G401 (cell line): ENCODE results near the gene TOB1. TPM values are rescaled to one million over a fixed set of nuclear protein-coding genes. Genes with fewer than 3 reads are reported as not detected.
"Not testable (repeated sequence)": the region's sequence is repeated elsewhere in the genome, so short reads cannot be mapped to it uniquely, and the experiment has no call there.

Source experiments
- DNase-seq: peaks from one replicate; pipeline ENCODE4 v3.0.0-alpha.2; 2015; ENCODE audit warnings: low spot score
- in situ Hi-C: cut with HindIII; loops from 2 replicates; pipeline ENCODE4 v1.10.0; 2016; ENCODE audit warnings: low sequenced_read_pairs, mixed read lengths
- total RNA-seq: library from RNA; depleted of rRNA; stranded (reverse); fragments of >200 nt; shearing (Covaris generic); gene quantifications from 2 replicates; pipeline ENCODE4 v1.2.3, GENCODE V29; 2014

Gene TOB1
- total RNA-seq, 1 experiment from 2014 or later, result 26.4 TPM

- DNase-seq, result no peak
- in situ Hi-C loops, result loop anchor here (5.0 kb wide), 1 partner anchor 48 kb away; no protein-coding TSS in a partner anchor
Measured at GRCh38 chr17:50899559-50900319, 33.6 kb upstream of the TOB1 start.

DNA sequence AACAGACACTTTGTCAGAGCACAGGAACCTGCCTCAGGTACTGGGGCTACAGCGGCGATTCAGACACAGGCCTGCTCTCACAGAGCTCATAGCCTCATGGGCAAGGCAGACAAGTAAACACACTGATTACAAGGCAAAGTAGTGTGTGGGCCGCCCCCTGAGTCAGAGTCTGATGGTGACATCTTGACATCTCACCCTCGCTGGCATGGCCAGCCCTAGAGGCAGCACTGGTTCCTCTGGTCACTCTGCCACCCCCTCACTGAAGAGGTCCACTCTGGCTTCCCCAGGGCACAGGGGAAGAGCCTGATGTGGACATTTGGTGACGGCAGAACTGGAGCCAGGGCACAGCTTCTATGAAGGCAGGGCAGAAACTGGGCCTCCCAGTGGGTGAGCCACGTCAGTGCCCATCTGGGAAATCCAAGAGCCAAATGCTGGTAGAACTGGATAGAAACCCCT lies 32.9 kb upstream of the TOB1 start:
- no peak for DNase-seq

GRCh38 chr17:50898369-50899004 lies 32.3 kb upstream of the TOB1 start:
- DNase-seq, result no peak
- in situ Hi-C loops, result no loop called here

More for the DNA sequence above, 32.9 kb upstream of the TOB1 start:
- in situ Hi-C loops, result no loop called here

DNA sequence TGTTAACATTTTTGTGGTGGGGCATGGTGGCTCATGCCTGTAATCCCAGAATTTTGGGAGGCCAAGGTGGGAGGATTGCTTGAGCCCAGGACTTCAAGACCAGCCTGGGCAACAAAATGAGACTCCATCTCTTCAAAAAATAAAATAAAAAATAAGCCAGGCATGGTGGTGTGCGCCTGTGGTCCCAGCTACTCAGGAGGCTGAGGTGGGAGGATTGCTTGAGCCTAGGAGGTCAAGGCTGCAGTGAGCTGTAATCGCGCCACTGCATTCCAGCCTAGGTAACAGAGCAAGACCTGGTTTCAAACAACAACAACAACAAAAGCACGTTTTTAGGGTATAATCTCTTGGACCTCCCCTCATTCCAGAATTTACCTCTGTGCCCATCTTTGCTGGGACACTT lies 28.4 kb upstream of the TOB1 start:
- in situ Hi-C loops, DNase-seq: not testable (repeated sequence)

DNA sequence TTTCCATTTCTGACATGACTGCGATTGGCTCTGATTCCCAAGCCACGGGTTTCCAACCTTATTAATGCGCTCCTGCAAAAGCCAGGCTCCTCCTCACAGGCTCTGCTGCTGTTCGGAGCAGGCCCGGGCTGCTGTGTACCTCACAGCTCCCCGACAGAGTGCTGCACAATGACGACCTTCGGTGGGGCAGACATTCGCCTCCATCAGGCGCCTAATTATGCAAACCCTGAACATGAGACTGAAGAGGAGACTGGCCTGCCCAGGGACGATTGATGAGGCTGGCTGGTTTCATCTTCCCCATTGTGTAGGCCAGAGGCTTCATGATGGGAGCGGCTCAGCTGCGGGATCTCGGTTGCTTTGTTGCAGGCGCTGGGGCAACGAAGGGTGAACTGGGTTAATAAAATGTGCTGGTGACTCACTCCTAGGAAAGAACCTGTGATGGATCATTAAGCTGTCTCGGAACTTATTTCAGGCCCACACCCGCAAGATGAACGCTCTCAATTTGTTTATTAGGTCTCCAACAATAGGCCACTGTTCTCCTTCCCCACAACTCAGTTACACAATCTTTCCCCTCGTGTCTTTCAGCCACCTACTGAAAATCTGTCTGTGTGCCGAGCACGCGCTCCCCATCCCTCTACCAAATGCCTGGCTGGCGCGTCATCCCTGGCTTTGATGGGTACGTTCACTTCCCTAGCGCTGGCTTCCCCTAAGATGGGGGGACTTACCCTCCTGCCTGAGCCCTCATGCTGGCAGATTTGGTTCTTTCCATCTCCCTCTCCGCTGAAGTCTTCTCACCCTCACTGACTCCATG lies 27.2 kb upstream of the TOB1 start:
- in situ Hi-C loops, result no loop called here
- DNase-seq, result no peak

- in situ Hi-C loops, result no loop called here
- no peak for DNase-seq
Measured at GRCh38 chr17:50892101-50892776, 26.1 kb upstream of the TOB1 start.

GRCh38 chr17:50891577-50891989 lies 25.4 kb upstream of the TOB1 start:
- DNase-seq, result no peak
- in situ Hi-C loops, result no loop called here

- in situ Hi-C loops, result no loop called here
Measured at GRCh38 chr17:50890675-50891516, 24.7 kb upstream of the TOB1 start.

DNA sequence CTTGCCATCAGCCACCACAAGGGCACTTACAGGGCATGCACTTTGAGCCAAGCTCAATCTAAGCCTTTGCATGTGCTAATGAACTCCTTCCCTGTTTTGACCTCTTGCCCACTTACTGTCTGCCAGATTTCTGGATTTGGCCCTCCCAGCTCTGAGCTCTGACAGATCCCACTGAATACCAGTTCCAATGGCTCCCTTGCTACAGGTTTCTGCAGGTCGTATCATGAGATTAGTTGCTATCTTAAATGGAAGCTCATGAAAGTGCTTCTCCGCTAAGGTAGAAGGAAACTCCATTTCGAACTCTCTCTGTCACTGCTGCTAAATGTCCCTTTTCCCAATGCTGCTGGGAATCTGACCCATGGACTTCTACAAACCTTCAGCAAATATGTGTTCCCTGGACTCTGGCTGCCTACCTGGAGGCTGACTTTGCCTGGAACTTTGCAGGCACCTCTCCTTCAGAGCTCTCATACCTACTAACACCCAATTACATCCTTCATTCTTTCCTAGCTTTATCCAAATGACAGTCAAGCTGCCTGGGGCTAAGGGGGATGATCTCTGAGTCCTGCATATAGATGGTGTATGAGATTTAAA lies 23.5 kb upstream of the TOB1 start:
- in situ Hi-C loops, result no loop called here

More at GRCh38 chr17:50890675-50891516, 24.7 kb upstream of the TOB1 start:
- DNase-seq, result no peak

GRCh38 chr17:50887705-50888245 lies 21.6 kb upstream of the TOB1 start:
- in situ Hi-C loops, result no loop called here
- DNase-seq, result no peak

More for the DNA sequence above, 23.5 kb upstream of the TOB1 start:
- no peak for DNase-seq

DNA sequence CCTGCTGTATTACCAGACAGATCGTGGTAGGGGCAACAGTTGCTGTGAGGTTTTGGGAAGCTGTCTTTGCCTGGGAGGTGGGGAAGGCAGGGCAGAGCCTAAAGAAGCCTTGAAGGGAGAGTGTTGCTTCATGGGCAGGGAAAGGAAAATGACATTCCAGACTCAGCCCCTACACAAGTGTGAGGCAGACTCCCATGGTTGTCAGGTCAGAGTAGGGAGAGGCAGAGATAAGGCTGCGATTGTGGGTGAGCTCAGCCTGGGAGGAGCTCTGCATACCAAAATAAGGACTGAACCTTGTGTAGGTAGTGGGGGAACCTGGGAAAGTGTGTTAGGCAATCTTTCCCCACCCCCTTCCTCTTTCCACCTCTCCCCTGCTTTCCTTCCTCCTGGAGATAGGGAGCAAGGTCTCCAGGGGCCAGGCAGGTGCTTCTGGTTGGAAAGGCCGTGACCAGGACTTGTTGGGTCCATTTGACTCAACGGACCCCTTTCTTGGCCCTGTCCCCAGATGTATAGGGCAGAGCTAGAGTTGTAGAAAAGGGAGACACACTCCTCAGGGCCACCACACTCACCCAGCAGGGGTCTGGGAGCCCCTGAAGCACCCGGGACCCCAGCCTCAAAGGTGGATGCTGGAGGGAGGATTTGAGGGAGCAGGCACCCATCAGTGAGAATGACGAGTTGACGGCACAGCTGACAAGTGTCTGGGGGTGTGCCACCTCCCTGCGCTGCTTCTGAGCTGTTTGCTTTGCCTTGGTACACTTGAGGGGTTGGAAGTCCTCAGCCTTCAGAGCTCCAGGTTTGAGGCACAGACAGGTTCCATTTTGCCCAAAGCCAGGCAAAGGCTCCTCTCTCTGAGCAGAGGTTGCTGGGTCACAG lies 18.5 kb upstream of the TOB1 start:
- DNase-seq, result no peak
- in situ Hi-C loops, result no loop called here

DNA sequence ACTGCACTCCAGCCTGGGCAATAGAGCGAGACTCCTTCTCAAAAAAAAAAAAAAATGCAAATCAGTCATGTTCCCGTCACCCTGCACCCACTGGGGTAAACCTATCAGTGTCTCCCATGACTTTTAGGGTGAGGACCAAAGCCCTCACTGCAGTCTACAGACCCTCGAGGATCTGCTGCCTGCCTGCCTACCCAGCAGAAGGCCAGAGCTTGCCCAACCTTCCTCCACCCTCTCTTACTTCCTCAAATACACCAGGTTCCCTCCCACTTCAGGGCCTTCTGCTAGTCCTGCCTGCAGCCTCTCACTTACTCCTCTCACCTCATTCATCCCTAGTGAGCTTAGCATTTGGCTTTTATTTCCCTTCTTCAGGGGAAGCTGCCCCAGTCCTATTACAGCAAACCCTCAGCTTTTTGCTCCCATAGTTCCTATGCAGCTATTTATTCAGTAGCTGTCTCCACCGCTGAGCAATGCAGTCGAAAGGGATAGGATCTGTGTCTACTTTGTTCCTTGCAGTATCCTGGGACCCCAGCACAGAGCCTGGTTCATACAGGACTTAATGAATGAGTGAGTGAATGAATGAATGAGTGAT lies 17.8 kb upstream of the TOB1 start:
- DNase-seq, result no peak

DNA sequence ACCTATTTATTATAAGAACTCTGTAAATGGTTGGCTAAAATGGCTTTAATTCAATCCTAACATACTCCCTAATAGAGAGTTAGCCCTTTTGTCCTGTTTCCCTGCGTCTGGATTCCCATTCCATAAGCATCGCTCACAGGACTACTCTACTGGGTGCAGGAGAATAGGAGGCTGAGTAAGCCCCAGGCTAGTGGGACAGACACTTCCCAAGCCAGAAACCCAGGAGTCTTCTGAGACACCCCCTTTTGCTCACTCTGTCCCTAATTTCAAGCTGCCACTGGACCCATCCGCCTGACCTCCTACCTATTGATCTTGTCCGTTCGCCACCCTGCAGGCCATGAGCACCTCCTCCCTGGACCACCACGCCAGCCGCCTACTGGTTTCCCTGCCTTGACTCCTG lies 16.7 kb upstream of the TOB1 start:
- in situ Hi-C loops, result no loop called here
- no peak for DNase-seq

More for the DNA sequence above, 17.8 kb upstream of the TOB1 start:
- in situ Hi-C loops, result no loop called here

DNA sequence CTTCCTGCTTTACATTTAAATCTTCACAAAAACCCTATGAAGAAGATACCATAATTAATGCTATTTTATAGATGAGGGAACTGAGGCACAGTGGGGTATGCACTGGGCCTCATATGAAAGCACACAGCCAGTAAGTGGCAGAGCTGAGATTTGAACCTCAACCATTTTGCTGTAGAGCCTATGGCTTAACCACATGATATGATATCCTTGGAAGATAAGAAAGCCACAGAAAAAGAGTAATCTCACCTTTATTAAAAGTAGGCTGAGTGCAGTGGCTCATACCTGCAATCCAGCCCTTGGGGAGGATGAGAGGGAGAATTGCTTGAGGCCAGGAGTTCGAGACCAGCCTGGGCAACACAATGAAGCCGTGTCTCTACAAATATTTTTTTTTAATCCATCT lies 15.0 kb upstream of the TOB1 start:
- in situ Hi-C loops, result no loop called here
- DNase-seq, result no peak

GRCh38 chr17:50879086-50879485 lies 12.9 kb upstream of the TOB1 start:
- in situ Hi-C loops, result no loop called here
- DNase-seq, result no peak

GRCh38 chr17:50877838-50878237 lies 11.7 kb upstream of the TOB1 start:
- in situ Hi-C loops, result no loop called here
- DNase-seq, result no peak

- in situ Hi-C loops, DNase-seq: not testable (repeated sequence)
Measured at GRCh38 chr17:50877042-50877441, 10.9 kb upstream of the TOB1 start.
